ENCODE measurements around the gene RAB11B.

RAB11B gene

GRCh38 chr19:8452446-8453123, 62.4 kb downstream of the RAB11B start:
- 96 to 100% methylated on average over 2 to 3 of the region's 4 CpGs for WGBS, 2 experiments (ENCODE audit: insufficient coverage in 2 of 2)
- no peak overlapping the region for H3K4me3 ChIP-seq (ENCODE audit: extremely low read depth, insufficient read depth, low read length, poor library complexity, severe bottlenecking)
- H3K27ac ChIP-seq (ENCODE audit: low read depth, low read length, severe bottlenecking): no peak overlapping the region
- H3K36me3 ChIP-seq (ENCODE audit: control insufficient read depth, insufficient read depth, low read length): peaks cover 74% of the 10 kb centered on the region
- peaks cover 38% of the 10 kb centered on the region for H3K4me1 ChIP-seq (ENCODE audit: control insufficient read depth, insufficient read depth, low read length, poor library complexity, severe bottlenecking)
- no peaks in the 10 kb centered on the region for H3K9me3 ChIP-seq (ENCODE audit: control insufficient read depth, low read length)

- Histone ChIP-seq H3K27ac (ENCODE audit: low read depth, low read length, severe bottlenecking) (no peak overlapping the region), H3K4me1 (ENCODE audit: control insufficient read depth, insufficient read depth, low read length, poor library complexity, severe bottlenecking) (peaks cover 42% of the 10 kb centered on the region), H3K9me3 (ENCODE audit: control insufficient read depth, low read length) (no peaks in the 10 kb centered on the region), H3K4me3 (ENCODE audit: extremely low read depth, insufficient read depth, low read length, poor library complexity, severe bottlenecking) (no peak overlapping the region), H3K36me3 (ENCODE audit: control insufficient read depth, insufficient read depth, low read length) (peaks cover 77% of the 10 kb centered on the region)
- 96 to 100% methylated on average over 4 to 6 of the region's 6 CpGs for WGBS, 2 experiments (ENCODE audit: insufficient coverage in 2 of 2)
Observed at GRCh38 chr19:8453616-8454015, 63.5 kb downstream of the RAB11B start.

All from mesodermal cell (in vitro differentiated cells).